Adrenal gland (tissue), 12 donors: Measurements from ENCODE around the gene FBLIM1. TPM values are rescaled to one million over a fixed set of nuclear protein-coding genes. Genes with fewer than 3 reads are reported as not detected.

Experiments used
- DNase-seq, 7 donors: peaks; one replicate each; pipeline ENCODE4 v3.0.0-alpha.2; 2019 to 2020
- H3K27ac ChIP-seq, 5 donors: fragments of 200-600 bp; sonication (generic) in 4 of 5; 1 replicate in 3 of 5; 2 replicates in 2 of 5; pipeline versions ENCODE4 v1.5.1 to v1.8.0; 2016 to 2020; ENCODE audit warnings: mild to moderate bottlenecking in 1 of 5
- H3K27me3 ChIP-seq: fragments of 200-600 bp; 2 replicates; pipeline ENCODE4 v1.8.0; 2021
- H3K36me3 ChIP-seq, 2 donors: fragments of 200-600 bp; replicated peaks in 1 of 2; 1 replicate in 1 of 2; 2 replicates in 1 of 2; pipeline versions ENCODE4 v1.5.1 to v1.8.0; 2018 to 2022
- H3K4me1 ChIP-seq, 2 donors: fragments of 200-600 bp; replicated peaks in 1 of 2; 1 replicate in 1 of 2; 2 replicates in 1 of 2; pipeline versions ENCODE4 v1.5.1 to v1.8.0; 2018 to 2021
- H3K4me3 ChIP-seq, 4 donors: fragments of 200-600 bp; sonication (generic) in 3 of 4; one replicate each; pipeline ENCODE4 v1.5.1; 2016 to 2018
- H3K9me3 ChIP-seq, 3 donors: fragments of 200-600 bp; sonication (generic) in 1 of 3; replicated peaks in 1 of 3; 1 replicate in 2 of 3; 2 replicates in 1 of 3; pipeline versions ENCODE4 v1.5.1 to v1.8.0; 2016 to 2021
- POLR2A ChIP-seq, 2 donors: fragments of 450-650 bp; IDR thresholded peaks; one replicate each; pipeline ENCODE4 v1.6.1; 2017; ENCODE audit warnings: antibody characterized with exemption in 2 of 2, mild to moderate bottlenecking in 2 of 2, moderate library complexity in 1 of 2
- WGBS, 4 donors: extraction: QIAGEN DNeasy Blood & Tissue Kit in 2 of 4; methylation state at CpG; one replicate each; pipeline versions ENCODE4 v1.1.5 to v1.1.7; 2013 to 2017; 5-methylcytosine and 5-hydroxymethylcytosine counted together
- intact Hi-C, 2 donors: fragments of 100-400 bp; cut with DNase I; formaldehyde crosslinking; loops; one replicate each; pipeline versions ENCODE4 v1.14.1 to v1.15.0; 2022 to 2023
- polyA plus RNA-seq, 3 donors: library from polyadenylated mRNA; stranded (reverse); fragments of 200-250 nt in 2 of 3; fragments of 350-450 nt in 1 of 3; fragmentation: Illumina TruSeq in 1 of 3; extraction: RNeasy Lipid Tissue Mini Kit (QIAGEN cat#74804) in 1 of 3; gene quantifications; one replicate each; pipeline ENCODE4 v1.2.3, GENCODE V29; 2013 to 2014
- total RNA-seq, 9 donors: library from RNA; depleted of rRNA in 4 of 9; stranded (reverse); fragments of >200 nt in 4 of 9; fragments of 120-200 nt in 1 of 9; fragmentation: NEBNext Ultra II Directional in 1 of 9; extraction: Animal tissue kit (Norgen Biotek cat#: 25700) in 1 of 9; gene quantifications; one replicate each; pipeline versions ENCODE4 v1.1.0 to v1.2.4, GENCODE V29; 2013 to 2023
- TF ChIP-seq, protein P1 (sequence below), 6 experiments: fragments of 450-650 bp in 4 of 6; fragments of 200-600 bp in 2 of 6; sonication (generic) in 1 of 6; IDR thresholded peaks; 1 replicate in 5 of 6; 2 replicates in 1 of 6; pipeline versions ENCODE4 v1.5.1 to v1.8.0; 2016 to 2021; ENCODE audit warnings: antibody characterized with exemption in 6 of 6, mild to moderate bottlenecking in 2 of 6, moderate library complexity in 1 of 6
- donor health status: healthy with polysubstance abuse.
- donor health status: Bipolar disorder and iron deficiency.
- donor health status: DM: yes; HTN: yes; CAD: no.
- donor health status: DM: no; HTN: no; CAD: no.
- donor health status: DM: no; HTN: no; CAD: no.
- donor health status: DM: yes; HTN: yes; CAD: no.

The FBLIM1 gene
- total and polyA plus RNA-seq, 12 donors, result 4.0 to 103 (median 44.4) TPM

DNA sequence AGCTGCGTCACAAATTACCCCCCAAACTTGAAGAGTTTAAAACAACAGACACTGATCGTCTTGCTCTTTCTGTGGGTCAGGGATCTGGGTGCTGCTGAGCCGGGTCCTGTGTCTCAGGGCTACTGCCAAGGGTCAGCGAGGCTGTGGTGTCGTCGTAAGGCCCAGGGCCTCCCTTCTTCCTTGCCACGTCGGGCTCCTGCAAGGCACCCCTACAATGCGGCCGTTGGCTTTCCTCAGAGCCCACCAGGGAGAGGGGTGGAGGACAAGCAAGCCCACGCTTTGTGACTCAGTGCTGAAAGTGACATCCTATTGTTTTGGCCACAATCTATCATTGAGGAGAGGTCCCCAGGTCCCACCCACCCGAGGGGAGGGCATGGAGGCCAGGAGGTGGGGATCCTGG, 7.7 kb upstream of the FBLIM1 start:
- no peak for TF ChIP-seq POLR2A (IDR thresholded peaks at IDR 0.05)
- TF ChIP-seq, protein P1, sequence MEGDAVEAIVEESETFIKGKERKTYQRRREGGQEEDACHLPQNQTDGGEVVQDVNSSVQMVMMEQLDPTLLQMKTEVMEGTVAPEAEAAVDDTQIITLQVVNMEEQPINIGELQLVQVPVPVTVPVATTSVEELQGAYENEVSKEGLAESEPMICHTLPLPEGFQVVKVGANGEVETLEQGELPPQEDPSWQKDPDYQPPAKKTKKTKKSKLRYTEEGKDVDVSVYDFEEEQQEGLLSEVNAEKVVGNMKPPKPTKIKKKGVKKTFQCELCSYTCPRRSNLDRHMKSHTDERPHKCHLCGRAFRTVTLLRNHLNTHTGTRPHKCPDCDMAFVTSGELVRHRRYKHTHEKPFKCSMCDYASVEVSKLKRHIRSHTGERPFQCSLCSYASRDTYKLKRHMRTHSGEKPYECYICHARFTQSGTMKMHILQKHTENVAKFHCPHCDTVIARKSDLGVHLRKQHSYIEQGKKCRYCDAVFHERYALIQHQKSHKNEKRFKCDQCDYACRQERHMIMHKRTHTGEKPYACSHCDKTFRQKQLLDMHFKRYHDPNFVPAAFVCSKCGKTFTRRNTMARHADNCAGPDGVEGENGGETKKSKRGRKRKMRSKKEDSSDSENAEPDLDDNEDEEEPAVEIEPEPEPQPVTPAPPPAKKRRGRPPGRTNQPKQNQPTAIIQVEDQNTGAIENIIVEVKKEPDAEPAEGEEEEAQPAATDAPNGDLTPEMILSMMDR (IDR thresholded peaks at IDR 0.05), result no peak
- intact Hi-C loops, result no loop called here
- Histone ChIP-seq H3K4me1 (peaks cover 0 to 11% of the 10 kb centered on the region in 2 donors), H3K4me3 (no peak overlapping the region), H3K27ac (no peak overlapping the region), H3K9me3 (no peaks in the 10 kb centered on the region), H3K36me3 (no peaks in the 10 kb centered on the region), H3K27me3 (no peaks in the 10 kb centered on the region)
- WGBS, 4 donors, result 74 to 93% (median 87%) methylated on average over 5 to 12 of the region's 12 CpGs
- DNase-seq, result no peak

DNA sequence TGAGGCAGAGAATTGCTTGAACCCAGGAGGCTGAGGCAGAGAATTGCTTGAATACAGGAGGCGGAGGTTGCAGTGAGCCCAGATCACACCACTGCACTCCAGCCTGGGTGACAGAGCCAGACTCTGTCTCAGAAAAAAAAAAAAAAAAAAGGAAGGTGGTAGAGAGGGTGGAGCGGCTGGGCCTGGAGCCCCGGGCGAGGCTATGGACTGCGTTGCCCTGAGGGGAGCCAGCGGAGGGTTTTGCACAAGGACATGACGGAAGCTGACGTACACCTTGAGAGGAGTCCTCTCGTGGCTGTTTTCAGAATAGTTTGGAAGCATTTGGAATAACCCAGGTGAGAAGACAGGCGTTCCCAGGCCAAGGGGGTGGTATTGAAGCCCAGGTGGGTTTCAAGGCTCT, 6.9 kb upstream of the FBLIM1 start:
- Histone ChIP-seq H3K27me3 (no peaks in the 10 kb centered on the region), H3K4me3 (no peak overlapping the region), H3K36me3 (no peaks in the 10 kb centered on the region), H3K9me3 (no peaks in the 10 kb centered on the region), H3K27ac (no peak overlapping the region), H3K4me1 (peaks cover 0 to 16% of the 10 kb centered on the region in 2 donors)
- TF ChIP-seq POLR2A (IDR thresholded peaks at IDR 0.05), result no peak
- TF ChIP-seq, protein P1 (IDR thresholded peaks at IDR 0.05), result no peak
- 88 to 90% (median 88%) methylated on average over 10 of the region's 10 CpGs for WGBS, 4 donors
- no peak for DNase-seq
- intact Hi-C loops, result no loop called here

DNA sequence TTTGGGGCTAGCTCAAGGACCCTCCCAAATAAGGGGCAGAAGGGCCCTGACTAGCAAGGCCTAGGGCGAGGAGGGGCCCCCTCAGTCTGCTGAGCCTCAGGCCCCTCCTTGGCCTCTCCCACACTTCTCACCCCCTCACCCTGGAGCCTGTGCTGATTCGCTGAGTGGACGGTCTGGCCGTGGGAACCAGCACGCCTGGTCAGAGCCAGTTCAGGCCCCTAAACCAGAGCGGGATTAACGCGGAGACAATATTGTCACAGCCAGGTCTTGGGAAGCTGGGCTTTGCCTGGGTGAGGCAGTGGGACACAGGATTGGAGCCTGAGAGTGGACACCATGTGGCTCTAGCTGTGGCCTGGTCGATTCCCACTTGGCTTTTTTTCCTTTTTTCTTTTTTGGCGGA, 4.8 kb upstream of the FBLIM1 start:
- H3K4me3 ChIP-seq, result no peak overlapping the region
- TF ChIP-seq, protein P1 (IDR thresholded peaks at IDR 0.05), result no peak
- no peak for TF ChIP-seq POLR2A (IDR thresholded peaks at IDR 0.05)
- H3K9me3 ChIP-seq, result no peaks in the 10 kb centered on the region
- no peaks in the 10 kb centered on the region for H3K36me3 ChIP-seq
- WGBS, 4 donors, result 72 to 92% (median 88%) methylated on average over 9 to 10 of the region's 10 CpGs
- intact Hi-C loops, result no loop called here
- DNase-seq, result no peak
- H3K4me1 ChIP-seq, result peaks cover 4 to 30% of the 10 kb centered on the region in 2 donors
- H3K27me3 ChIP-seq, result peaks cover 1% of the 10 kb centered on the region
- no peak overlapping the region for H3K27ac ChIP-seq

DNA sequence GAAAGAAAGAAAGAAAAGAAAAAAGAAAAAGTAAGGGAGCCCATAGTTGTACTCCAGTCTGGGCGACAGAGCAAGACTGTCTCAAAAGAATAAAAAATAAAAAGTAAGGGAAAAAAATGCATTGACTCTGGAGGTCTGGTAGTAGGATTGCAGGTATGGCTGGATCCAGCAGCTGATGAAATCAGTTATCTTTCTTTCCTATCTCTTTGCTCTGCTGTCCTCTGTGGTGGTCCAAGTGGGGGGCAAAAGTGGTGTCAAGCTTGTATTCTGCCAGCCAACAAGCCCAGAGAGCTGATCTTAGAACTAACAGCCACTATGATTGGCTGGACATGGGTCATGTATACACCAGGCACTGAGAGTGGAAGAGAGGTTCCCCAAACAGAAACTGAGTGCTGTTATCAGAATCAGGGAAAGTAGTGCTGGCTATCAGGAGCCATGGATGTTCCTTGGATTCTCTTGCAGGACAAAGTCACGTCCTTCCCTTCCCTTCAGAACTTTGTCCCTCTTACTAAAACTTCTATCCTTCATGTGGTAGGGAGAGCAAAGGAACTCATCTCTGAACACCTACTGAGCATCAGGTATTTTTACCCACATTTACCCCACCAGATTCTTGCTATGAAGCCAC, 3.5 kb upstream of the FBLIM1 start:
- Histone ChIP-seq H3K4me1 (peaks cover 6 to 31% of the 10 kb centered on the region in 2 donors), H3K27ac (no peak overlapping the region), H3K27me3 (peaks cover 7% of the 10 kb centered on the region), H3K9me3 (no peaks in the 10 kb centered on the region), H3K4me3 (no peak overlapping the region), H3K36me3 (no peaks in the 10 kb centered on the region)
- TF ChIP-seq, protein P1 (IDR thresholded peaks at IDR 0.05), result no peak
- no peak for TF ChIP-seq POLR2A (IDR thresholded peaks at IDR 0.05)
- intact Hi-C loops, result no loop called here
- no peak for DNase-seq
- WGBS, 4 donors, result 84 to 97% (median 94%) methylated on average over 2 of the region's 2 CpGs
